H9 (cell line): ENCODE results near the gene PRKCB. TPM values are rescaled to one million over a fixed set of nuclear protein-coding genes. Genes with fewer than 3 reads are reported as not detected.

Experiments
- DNase-seq: peaks from one replicate; pipeline ENCODE4 v3.0.0-alpha.2; 2017
- H2AFZ ChIP-seq: one replicate; pipeline ENCODE4 v1.6.1; 2013; ENCODE audit warnings: mild to moderate bottlenecking, low read length, control low read depth, moderate library complexity
- H2AK5ac ChIP-seq: 2 replicates; pipeline ENCODE4 v1.6.1; 2013; ENCODE audit warnings: low read length, control low read depth, mixed read lengths; ENCODE audit not compliant: insufficient read length
- H2BK120ac ChIP-seq: one replicate; pipeline ENCODE4 v1.6.1; 2013; ENCODE audit warnings: low read depth, mild to moderate bottlenecking, low read length, control low read depth, inconsistent platforms; ENCODE audit not compliant: poor library complexity, severe bottlenecking
- H2BK12ac ChIP-seq: 2 replicates; pipeline ENCODE4 v1.6.1; 2013; ENCODE audit warnings: low read length, control low read depth, mixed read lengths, low read depth; ENCODE audit not compliant: insufficient read length
- H2BK15ac ChIP-seq: 2 replicates; pipeline ENCODE4 v1.6.1; 2013; ENCODE audit warnings: low read depth, low read length, control low read depth
- H2BK20ac ChIP-seq: one replicate; pipeline ENCODE4 v1.6.1; 2013; ENCODE audit warnings: low read depth, mild to moderate bottlenecking, low read length, control low read depth, inconsistent platforms; ENCODE audit not compliant: poor library complexity, severe bottlenecking
- H2BK5ac ChIP-seq: 2 replicates; pipeline ENCODE4 v1.6.1; 2013; ENCODE audit warnings: low read length, control low read depth, mixed read lengths; ENCODE audit not compliant: insufficient read length
- H3K14ac ChIP-seq: 2 replicates; pipeline ENCODE4 v1.6.1; 2013; ENCODE audit warnings: low read length, control low read depth; ENCODE audit not compliant: insufficient read depth
- H3K18ac ChIP-seq: 2 replicates; pipeline ENCODE4 v1.6.1; 2013; ENCODE audit warnings: low read depth, mild to moderate bottlenecking, mixed read lengths, low read length, control low read depth; ENCODE audit not compliant: insufficient read length
- H3K23ac ChIP-seq: 2 replicates; pipeline ENCODE4 v1.6.1; 2013; ENCODE audit warnings: low read length, control low read depth, mixed read lengths, low read depth; ENCODE audit not compliant: insufficient read length
- H3K23me2 ChIP-seq: 2 replicates; pipeline ENCODE4 v1.6.1; 2013; ENCODE audit warnings: low read depth, mild to moderate bottlenecking, mixed read lengths, low read length, control low read depth; ENCODE audit not compliant: insufficient read length, poor library complexity, severe bottlenecking
- H3K27ac ChIP-seq: 2 replicates; pipeline ENCODE4 v1.5.1; 2013; ENCODE audit warnings: low read length, control low read depth, mixed read lengths, low read depth; ENCODE audit not compliant: insufficient read length
- H3K27me3 ChIP-seq: 2 replicates; pipeline ENCODE4 v1.6.1; 2013; ENCODE audit warnings: low read length, control low read depth, inconsistent platforms; ENCODE audit not compliant: insufficient read depth
- H3K4ac ChIP-seq: 2 replicates; pipeline ENCODE4 v1.6.1; 2013; ENCODE audit warnings: low read depth, mild to moderate bottlenecking, control low read depth, inconsistent platforms, low read length, moderate library complexity
- H3K4me1 ChIP-seq: 2 replicates; pipeline ENCODE4 v1.6.1; 2013; ENCODE audit warnings: low read length, control low read depth, inconsistent platforms; ENCODE audit not compliant: insufficient read depth
- H3K4me2 ChIP-seq: 2 replicates; pipeline ENCODE4 v1.6.1; 2013; ENCODE audit warnings: low read length, control low read depth, mixed read lengths; ENCODE audit not compliant: insufficient read length, insufficient read depth
- H3K56ac ChIP-seq: 2 replicates; pipeline ENCODE4 v1.6.1; 2013; ENCODE audit warnings: low read depth, mild to moderate bottlenecking, mixed read lengths, low read length, control low read depth; ENCODE audit not compliant: insufficient read length
- H3K79me1 ChIP-seq: 2 replicates; pipeline ENCODE4 v1.6.1; 2013; ENCODE audit warnings: low read depth, mild to moderate bottlenecking, moderate library complexity, low read length, control low read depth, inconsistent platforms; ENCODE audit not compliant: insufficient read depth, poor library complexity, severe bottlenecking
- H3K79me2 ChIP-seq: 2 replicates; pipeline ENCODE4 v1.6.1; 2013; ENCODE audit warnings: low read length, control low read depth, inconsistent platforms; ENCODE audit not compliant: insufficient read depth
- H3K9ac ChIP-seq: 2 replicates; pipeline ENCODE4 v1.6.1; 2013; ENCODE audit warnings: low read length, control low read depth, mixed read lengths; ENCODE audit not compliant: insufficient read length; ENCODE audit errors: extremely low read depth
- H3K9me3 ChIP-seq: one replicate; pipeline ENCODE4 v1.6.1; 2013; ENCODE audit warnings: low read depth, low read length, inconsistent platforms; ENCODE audit not compliant: control insufficient read depth
- H3T11ph ChIP-seq: one replicate; pipeline ENCODE4 v1.6.1; 2013; ENCODE audit warnings: mild to moderate bottlenecking, low read length, control low read depth, inconsistent platforms
- H4K20me1 ChIP-seq: one replicate; pipeline ENCODE4 v1.6.1; 2013; ENCODE audit not compliant: control insufficient read depth, insufficient read length, insufficient read depth
- H4K5ac ChIP-seq: 2 replicates; pipeline ENCODE4 v1.6.1; 2013; ENCODE audit warnings: low read depth, mild to moderate bottlenecking, mixed read lengths, low read length, control low read depth; ENCODE audit not compliant: insufficient read length
- H4K8ac ChIP-seq: replicated peaks from 2 replicates; pipeline ENCODE4 v1.6.1; 2013; ENCODE audit warnings: low read length, control low read depth, mixed read lengths, low read depth; ENCODE audit not compliant: insufficient read length
- H4K91ac ChIP-seq: 2 replicates; pipeline ENCODE4 v1.6.1; 2013; ENCODE audit warnings: low read depth, mild to moderate bottlenecking, moderate library complexity, mixed read lengths, low read length, control low read depth; ENCODE audit not compliant: insufficient read length
- H3K27ac Mint-ChIP-seq, 3 experiments: 2 replicates in 2 of 3; 3 replicates in 1 of 3; pipeline ENCODE4 v1.8.0; 2020 to 2021; ENCODE audit warnings: mixed read lengths in 3 of 3, mild to moderate bottlenecking in 1 of 3, moderate library complexity in 1 of 3
- H3K27me3 Mint-ChIP-seq: 2 replicates; pipeline ENCODE4 v1.8.0; 2021; ENCODE audit warnings: low read depth, mild to moderate bottlenecking, moderate library complexity, mixed read lengths
- H3K36me3 Mint-ChIP-seq, 3 experiments: 2 replicates in 2 of 3; 3 replicates in 1 of 3; pipeline ENCODE4 v1.8.0; 2020 to 2021; ENCODE audit warnings: low read depth in 3 of 3, mixed read lengths in 3 of 3; ENCODE audit not compliant: insufficient read depth in 1 of 3
- H3K4me1 Mint-ChIP-seq, 2 experiments: 2 replicates each; pipeline ENCODE4 v1.8.0; 2020; ENCODE audit warnings: mixed read lengths in 2 of 2
- H3K4me3 Mint-ChIP-seq, 2 experiments: 2 replicates in 1 of 2; 3 replicates in 1 of 2; pipeline ENCODE4 v1.8.0; 2020 to 2021; ENCODE audit warnings: mild to moderate bottlenecking in 2 of 2, mixed read lengths in 2 of 2, moderate library complexity in 1 of 2
- H3K9me3 Mint-ChIP-seq, 2 experiments: 2 replicates in 1 of 2; 3 replicates in 1 of 2; pipeline ENCODE4 v1.8.0; 2020; ENCODE audit warnings: mild to moderate bottlenecking in 2 of 2, mixed read lengths in 2 of 2, moderate library complexity in 1 of 2
- CTCF ChIP-seq: fragments of 200-600 bp; sonication (generic); conservative IDR thresholded peaks from 3 replicates; pipeline ENCODE4 v1.8.0; 2021; ENCODE audit warnings: antibody characterized with exemption, mild to moderate bottlenecking
- WGBS: extraction: QIAGEN DNeasy Blood & Tissue Kit; methylation state at CpG from one replicate; pipeline ENCODE4 v1.1.7; 2013; ENCODE audit warnings: missing lambda C conversion rate, low lambda C conversion rate, mixed read lengths; ENCODE audit not compliant: insufficient read length; ENCODE audit errors: extremely low coverage; 5-methylcytosine and 5-hydroxymethylcytosine counted together
- total RNA-seq: library from RNA; stranded (reverse); gene quantifications from 2 replicates; pipeline ENCODE4 v1.2.1, GENCODE V29; 2021

The PRKCB gene
- total RNA-seq, 1 experiment from 2014 or later = 7.0 TPM

- WGBS = no CpG with 5 or more reads among the region's 9 CpGs
- Histone ChIP-seq H3K9me3 (no peaks in the 10 kb centered on the region), H3K4ac (no peak overlapping the region), H4K91ac (no peak overlapping the region), H3K23ac (no peak overlapping the region), H2BK120ac (no peak overlapping the region), H3K9ac (no peak overlapping the region), H3K79me1 (no peaks in the 10 kb centered on the region), H2AK5ac (no peak overlapping the region), H3K27ac (no peak overlapping the region), H3K27me3 (peaks cover 11% of the 10 kb centered on the region; the same call in 1 of the 2 replicates), H4K20me1 (no peaks in the 10 kb centered on the region), H2BK20ac (no peak overlapping the region), H3K4me2 (no peak overlapping the region), H3K4me1 (no peaks in the 10 kb centered on the region), H3K18ac (no peak overlapping the region), H4K5ac (no peak overlapping the region), H2BK5ac (no peak overlapping the region), H3K56ac (no peak overlapping the region), H4K8ac (no peak overlapping the region), H2BK15ac (no peak overlapping the region), H3K79me2 (no peaks in the 10 kb centered on the region), H3K23me2 (peaks cover 12% of the 10 kb centered on the region), H2AFZ (no peak overlapping the region), H2BK12ac (no peak overlapping the region), H3T11ph (no peak overlapping the region), H3K14ac (no peak overlapping the region)
- H3K36me3 Mint-ChIP-seq = no peaks in the 10 kb centered on the region
- peaks cover 24 to 31% of the 10 kb centered on the region in 2 experiments for H3K4me1 Mint-ChIP-seq
- no peak overlapping the region for H3K27ac Mint-ChIP-seq
- no peaks in the 10 kb centered on the region; a peak in 2 of 5 replicates for H3K9me3 Mint-ChIP-seq
- no peak for DNase-seq
- TF ChIP-seq CTCF = no peak
- no peak overlapping the region for H3K4me3 Mint-ChIP-seq
- peaks cover 67% of the 10 kb centered on the region for H3K27me3 Mint-ChIP-seq
Measured at GRCh38 chr16:23838485-23839142, 2.8 kb downstream of the PRKCB start.
